OCI-LY1 (cell line): Measurements from ENCODE around the gene DRD2.

Experiments
- EZH2 ChIP-seq: fragments of 200-600 bp; sonication (generic), shearing (Covaris generic); IDR thresholded peaks from 2 replicates; pipeline ENCODE4 v1.8.0; 2017; ENCODE audit warnings: borderline replicate concordance, mixed run types, mild to moderate bottlenecking, antibody characterized with exemption, low read length, moderate library complexity, mixed read lengths
- TF ChIP-seq, protein P1 (sequence below): fragments of 200-600 bp; sonication (generic), shearing (Covaris generic); IDR thresholded peaks from 2 replicates; pipeline ENCODE4 v1.5.1; 2017; ENCODE audit warnings: mild to moderate bottlenecking, antibody characterized with exemption, low read length, moderate library complexity, mixed read lengths

GRCh38 chr11:113373981-113374560 is 101.1 kb downstream of the DRD2 start:
- TF ChIP-seq EZH2, result no peak
- TF ChIP-seq, protein P1, sequence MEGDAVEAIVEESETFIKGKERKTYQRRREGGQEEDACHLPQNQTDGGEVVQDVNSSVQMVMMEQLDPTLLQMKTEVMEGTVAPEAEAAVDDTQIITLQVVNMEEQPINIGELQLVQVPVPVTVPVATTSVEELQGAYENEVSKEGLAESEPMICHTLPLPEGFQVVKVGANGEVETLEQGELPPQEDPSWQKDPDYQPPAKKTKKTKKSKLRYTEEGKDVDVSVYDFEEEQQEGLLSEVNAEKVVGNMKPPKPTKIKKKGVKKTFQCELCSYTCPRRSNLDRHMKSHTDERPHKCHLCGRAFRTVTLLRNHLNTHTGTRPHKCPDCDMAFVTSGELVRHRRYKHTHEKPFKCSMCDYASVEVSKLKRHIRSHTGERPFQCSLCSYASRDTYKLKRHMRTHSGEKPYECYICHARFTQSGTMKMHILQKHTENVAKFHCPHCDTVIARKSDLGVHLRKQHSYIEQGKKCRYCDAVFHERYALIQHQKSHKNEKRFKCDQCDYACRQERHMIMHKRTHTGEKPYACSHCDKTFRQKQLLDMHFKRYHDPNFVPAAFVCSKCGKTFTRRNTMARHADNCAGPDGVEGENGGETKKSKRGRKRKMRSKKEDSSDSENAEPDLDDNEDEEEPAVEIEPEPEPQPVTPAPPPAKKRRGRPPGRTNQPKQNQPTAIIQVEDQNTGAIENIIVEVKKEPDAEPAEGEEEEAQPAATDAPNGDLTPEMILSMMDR, result no peak
